MM.1S (cell line): ENCODE results near the gene ATG10.

ENCODE experiments used
- DNase-seq: peaks from one replicate; pipeline ENCODE4 v3.0.0-alpha.2; 2015
- H2AFZ ChIP-seq: fragments of 300-600 bp; sonication (generic); 2 replicates; pipeline ENCODE4 v1.6.0; 2016; ENCODE audit warnings: antibody characterized with exemption, low read length
- H3F3A ChIP-seq: fragments of 300-600 bp; sonication (generic); 2 replicates; pipeline ENCODE4 v1.6.1; 2016; ENCODE audit warnings: mild to moderate bottlenecking, antibody characterized with exemption, low read length, moderate library complexity, mixed read lengths; ENCODE audit not compliant: insufficient read depth
- H3K27ac ChIP-seq: fragments of 300-600 bp; sonication (generic); 2 replicates; pipeline ENCODE4 v1.5.1; 2016; ENCODE audit warnings: mild to moderate bottlenecking, low read length
- H3K27me3 ChIP-seq: fragments of 300-600 bp; sonication (generic); replicated peaks from 2 replicates; pipeline ENCODE4 v1.6.0; 2016; ENCODE audit warnings: low read length; ENCODE audit not compliant: insufficient read depth
- H3K36me3 ChIP-seq: fragments of 300-600 bp; sonication (generic); replicated peaks from 2 replicates; pipeline ENCODE4 v1.6.1; 2016; ENCODE audit warnings: mild to moderate bottlenecking, low read length, mixed read lengths; ENCODE audit not compliant: insufficient read depth
- H3K4me1 ChIP-seq: fragments of 300-600 bp; sonication (generic); 2 replicates; pipeline ENCODE4 v1.6.1; 2016; ENCODE audit warnings: low read length, mixed read lengths
- H3K4me2 ChIP-seq: fragments of 300-600 bp; sonication (generic); 2 replicates; pipeline ENCODE4 v1.6.0; 2016; ENCODE audit warnings: low read depth, low read length
- H3K4me3 ChIP-seq: fragments of 300-600 bp; sonication (generic); 2 replicates; pipeline ENCODE4 v1.5.1; 2016; ENCODE audit warnings: low read length, mixed read lengths
- H3K79me2 ChIP-seq: fragments of 300-600 bp; sonication (generic); 2 replicates; pipeline ENCODE4 v1.6.1; 2016; ENCODE audit warnings: mixed run types, low read length, mixed read lengths
- H3K9ac ChIP-seq: fragments of 300-600 bp; sonication (generic); 2 replicates; pipeline ENCODE4 v1.6.1; 2016; ENCODE audit warnings: low read length, mixed read lengths
- H3K9me2 ChIP-seq: fragments of 300-600 bp; sonication (generic); replicated peaks from 2 replicates; pipeline ENCODE4 v1.6.1; 2016; ENCODE audit warnings: mild to moderate bottlenecking, low read length, mixed read lengths; ENCODE audit not compliant: insufficient read depth
- H3K9me3 ChIP-seq: fragments of 300-600 bp; sonication (generic); replicated peaks from 2 replicates; pipeline ENCODE4 v1.6.1; 2016; ENCODE audit warnings: mild to moderate bottlenecking, low read length, mixed read lengths; ENCODE audit not compliant: insufficient read depth
- H4K20me1 ChIP-seq: fragments of 300-600 bp; sonication (generic); 2 replicates; pipeline ENCODE4 v1.6.1; 2016; ENCODE audit warnings: mild to moderate bottlenecking, low read length, moderate library complexity, mixed read lengths; ENCODE audit not compliant: insufficient read depth
- EZH2 ChIP-seq: fragments of 300-600 bp; sonication (generic); optimal IDR thresholded peaks from 2 replicates; pipeline ENCODE3; 2017; ENCODE audit warnings: low read depth, mild to moderate bottlenecking, antibody characterized with exemption, low read length, mixed read lengths
- EZH2phosphoT487 ChIP-seq: fragments of 300-600 bp; sonication (generic); IDR thresholded peaks from 2 replicates; pipeline ENCODE4 v1.6.1; 2018; ENCODE audit warnings: antibody characterized with exemption, low read length
- TF ChIP-seq, protein P1 (sequence below): fragments of 300-600 bp; sonication (generic); IDR thresholded peaks from 2 replicates; pipeline ENCODE4 v1.5.1; 2016; ENCODE audit warnings: antibody characterized with exemption, low read length, mixed read lengths

ATG10 gene

DNA sequence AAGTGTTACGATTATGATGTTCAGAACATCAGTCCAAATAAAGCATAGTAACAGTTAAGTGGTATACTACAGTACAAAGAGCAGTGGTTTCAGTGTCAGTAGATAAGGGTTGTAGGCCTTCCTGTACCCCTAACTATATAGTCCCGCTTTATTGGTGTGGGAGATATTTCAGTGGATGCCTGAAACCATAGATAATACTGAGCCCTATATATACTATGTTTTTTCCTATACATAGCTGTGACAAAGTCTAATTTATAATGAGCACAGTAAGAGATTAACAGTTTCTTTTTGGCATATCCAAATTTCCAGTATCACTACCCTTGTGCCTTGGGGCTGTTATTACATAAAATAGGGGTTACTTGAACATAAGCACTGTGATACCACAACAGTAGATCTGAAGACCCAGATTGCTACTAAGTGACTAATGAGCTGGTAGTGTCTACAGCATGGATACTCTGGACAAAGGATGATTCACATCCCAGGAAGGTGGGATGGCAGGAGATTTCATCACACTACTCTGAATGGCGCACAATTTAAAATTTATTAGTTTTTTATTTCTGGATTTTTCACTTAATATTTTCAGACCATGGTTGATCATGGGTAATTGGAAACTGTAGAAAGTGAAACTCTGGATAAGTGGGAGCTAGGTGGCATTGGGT lies 187.1 kb downstream of the ATG10 start:
- Histone ChIP-seq H3K79me2 (no peaks in the 10 kb centered on the region), H3K4me3 (no peak overlapping the region), H3K27ac (no peak overlapping the region), H3K9ac (no peak overlapping the region), H2AFZ (no peak overlapping the region), H3K4me2 (no peak overlapping the region), H4K20me1 (no peaks in the 10 kb centered on the region), H3K9me3 (no peaks in the 10 kb centered on the region), H3K9me2 (no peaks in the 10 kb centered on the region), H3K27me3 (no peaks in the 10 kb centered on the region), H3F3A (no peaks in the 10 kb centered on the region), H3K36me3 (no peaks in the 10 kb centered on the region), H3K4me1 (no peaks in the 10 kb centered on the region)
- DNase-seq = no peak
- TF ChIP-seq, protein P1, sequence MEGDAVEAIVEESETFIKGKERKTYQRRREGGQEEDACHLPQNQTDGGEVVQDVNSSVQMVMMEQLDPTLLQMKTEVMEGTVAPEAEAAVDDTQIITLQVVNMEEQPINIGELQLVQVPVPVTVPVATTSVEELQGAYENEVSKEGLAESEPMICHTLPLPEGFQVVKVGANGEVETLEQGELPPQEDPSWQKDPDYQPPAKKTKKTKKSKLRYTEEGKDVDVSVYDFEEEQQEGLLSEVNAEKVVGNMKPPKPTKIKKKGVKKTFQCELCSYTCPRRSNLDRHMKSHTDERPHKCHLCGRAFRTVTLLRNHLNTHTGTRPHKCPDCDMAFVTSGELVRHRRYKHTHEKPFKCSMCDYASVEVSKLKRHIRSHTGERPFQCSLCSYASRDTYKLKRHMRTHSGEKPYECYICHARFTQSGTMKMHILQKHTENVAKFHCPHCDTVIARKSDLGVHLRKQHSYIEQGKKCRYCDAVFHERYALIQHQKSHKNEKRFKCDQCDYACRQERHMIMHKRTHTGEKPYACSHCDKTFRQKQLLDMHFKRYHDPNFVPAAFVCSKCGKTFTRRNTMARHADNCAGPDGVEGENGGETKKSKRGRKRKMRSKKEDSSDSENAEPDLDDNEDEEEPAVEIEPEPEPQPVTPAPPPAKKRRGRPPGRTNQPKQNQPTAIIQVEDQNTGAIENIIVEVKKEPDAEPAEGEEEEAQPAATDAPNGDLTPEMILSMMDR = no peak
- TF ChIP-seq EZH2phosphoT487 = no peak
- no peak for TF ChIP-seq EZH2

DNA sequence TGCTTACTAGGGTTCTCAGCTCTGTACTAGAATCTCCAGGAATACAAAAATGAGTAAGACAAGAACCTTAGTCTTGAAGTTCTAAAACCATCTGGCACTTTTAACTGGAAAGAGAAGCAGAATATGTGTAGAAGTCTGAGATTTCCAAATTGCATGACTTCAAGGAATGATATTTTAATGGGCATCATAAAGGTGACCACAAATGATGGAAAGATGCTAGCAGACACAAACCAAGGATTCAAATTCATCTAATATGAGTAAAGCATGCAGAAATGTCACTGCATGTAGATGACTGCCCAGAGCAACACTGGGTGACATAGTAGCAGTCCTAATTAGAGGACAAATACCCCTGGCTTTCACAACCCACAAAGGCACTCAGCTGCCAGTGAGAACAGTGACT lies 189.1 kb downstream of the ATG10 start:
- Histone ChIP-seq H4K20me1 (no peaks in the 10 kb centered on the region), H3K9me2 (no peaks in the 10 kb centered on the region), H3K4me3 (no peak overlapping the region), H3K79me2 (no peaks in the 10 kb centered on the region), H3K27ac (no peak overlapping the region), H3K4me2 (no peak overlapping the region), H3K36me3 (no peaks in the 10 kb centered on the region), H2AFZ (no peak overlapping the region), H3K27me3 (no peaks in the 10 kb centered on the region), H3F3A (no peaks in the 10 kb centered on the region), H3K9me3 (no peaks in the 10 kb centered on the region), H3K4me1 (no peaks in the 10 kb centered on the region), H3K9ac (no peak overlapping the region)
- DNase-seq = no peak
- TF ChIP-seq EZH2phosphoT487 = no peak
- TF ChIP-seq EZH2 = no peak
- TF ChIP-seq, protein P1 = no peak

DNA sequence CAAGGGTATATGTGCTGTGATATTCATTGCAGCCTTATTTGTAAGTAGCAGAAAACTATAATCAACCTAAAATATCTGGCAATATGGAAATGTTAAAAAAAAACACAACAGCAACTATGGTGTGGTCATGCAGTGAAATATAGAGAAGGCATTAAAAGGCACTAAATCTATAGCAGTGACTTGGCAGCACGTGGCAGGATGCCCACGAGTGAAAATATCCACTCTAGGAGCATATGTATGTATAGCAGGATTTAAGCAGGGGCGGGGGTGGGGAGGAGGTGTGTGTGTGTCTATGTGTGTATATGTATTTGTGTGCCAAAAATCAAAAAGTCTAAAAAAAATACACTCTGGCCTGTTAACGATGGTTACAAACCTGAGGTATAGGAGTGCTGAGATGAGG lies 190.8 kb downstream of the ATG10 start:
- Histone ChIP-seq H3K9me3 (no peaks in the 10 kb centered on the region), H3K4me1 (peaks cover 4% of the 10 kb centered on the region; the same call in 1 of the 2 replicates), H3K4me2 (no peak overlapping the region), H3K27me3 (no peaks in the 10 kb centered on the region), H3K9ac (no peak overlapping the region), H3K36me3 (no peaks in the 10 kb centered on the region), H3K9me2 (no peaks in the 10 kb centered on the region), H4K20me1 (no peaks in the 10 kb centered on the region), H3F3A (no peaks in the 10 kb centered on the region), H3K4me3 (no peak overlapping the region), H3K27ac (no peak overlapping the region), H3K79me2 (no peaks in the 10 kb centered on the region), H2AFZ (no peak overlapping the region)
- DNase-seq = no peak
- TF ChIP-seq, protein P1 = no peak
- TF ChIP-seq EZH2 (no peak), EZH2phosphoT487 (no peak)
